Measurements from ENCODE around the gene MED12L.

Gene MED12L

DNA sequence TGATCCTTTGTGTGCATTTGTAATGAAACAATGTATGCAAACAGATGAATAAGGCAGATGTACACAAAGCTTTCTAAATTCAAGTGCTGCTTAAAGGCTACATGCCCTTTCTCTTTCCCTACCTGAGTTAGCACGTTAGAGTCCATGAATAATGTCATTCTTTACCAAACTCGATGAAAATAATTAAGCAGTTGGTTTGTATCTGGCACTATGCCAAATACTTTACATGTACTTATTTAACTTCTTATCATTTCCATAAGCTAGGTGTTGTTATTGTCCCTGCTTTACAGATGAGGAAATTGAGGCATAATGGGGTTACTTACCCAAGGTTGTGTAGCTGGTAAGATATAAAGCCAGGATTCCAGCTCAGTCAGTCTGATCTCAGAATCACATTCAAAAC lies 115.1 kb downstream of the MED12L start:
- TF ChIP-seq, protein P1, sequence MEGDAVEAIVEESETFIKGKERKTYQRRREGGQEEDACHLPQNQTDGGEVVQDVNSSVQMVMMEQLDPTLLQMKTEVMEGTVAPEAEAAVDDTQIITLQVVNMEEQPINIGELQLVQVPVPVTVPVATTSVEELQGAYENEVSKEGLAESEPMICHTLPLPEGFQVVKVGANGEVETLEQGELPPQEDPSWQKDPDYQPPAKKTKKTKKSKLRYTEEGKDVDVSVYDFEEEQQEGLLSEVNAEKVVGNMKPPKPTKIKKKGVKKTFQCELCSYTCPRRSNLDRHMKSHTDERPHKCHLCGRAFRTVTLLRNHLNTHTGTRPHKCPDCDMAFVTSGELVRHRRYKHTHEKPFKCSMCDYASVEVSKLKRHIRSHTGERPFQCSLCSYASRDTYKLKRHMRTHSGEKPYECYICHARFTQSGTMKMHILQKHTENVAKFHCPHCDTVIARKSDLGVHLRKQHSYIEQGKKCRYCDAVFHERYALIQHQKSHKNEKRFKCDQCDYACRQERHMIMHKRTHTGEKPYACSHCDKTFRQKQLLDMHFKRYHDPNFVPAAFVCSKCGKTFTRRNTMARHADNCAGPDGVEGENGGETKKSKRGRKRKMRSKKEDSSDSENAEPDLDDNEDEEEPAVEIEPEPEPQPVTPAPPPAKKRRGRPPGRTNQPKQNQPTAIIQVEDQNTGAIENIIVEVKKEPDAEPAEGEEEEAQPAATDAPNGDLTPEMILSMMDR (IDR thresholded peaks at IDR 0.05; ENCODE audit: extremely low read depth, insufficient read depth, missing control alignments): no peak
- in situ Hi-C loops (cut with MboI; ENCODE audit: low pct_unique_long_range_greater_than_20kb, low sequenced_read_pairs, unreplicated experiment): no loop called here
- DNase-seq (ENCODE audit: low spot score): no peak

DNA sequence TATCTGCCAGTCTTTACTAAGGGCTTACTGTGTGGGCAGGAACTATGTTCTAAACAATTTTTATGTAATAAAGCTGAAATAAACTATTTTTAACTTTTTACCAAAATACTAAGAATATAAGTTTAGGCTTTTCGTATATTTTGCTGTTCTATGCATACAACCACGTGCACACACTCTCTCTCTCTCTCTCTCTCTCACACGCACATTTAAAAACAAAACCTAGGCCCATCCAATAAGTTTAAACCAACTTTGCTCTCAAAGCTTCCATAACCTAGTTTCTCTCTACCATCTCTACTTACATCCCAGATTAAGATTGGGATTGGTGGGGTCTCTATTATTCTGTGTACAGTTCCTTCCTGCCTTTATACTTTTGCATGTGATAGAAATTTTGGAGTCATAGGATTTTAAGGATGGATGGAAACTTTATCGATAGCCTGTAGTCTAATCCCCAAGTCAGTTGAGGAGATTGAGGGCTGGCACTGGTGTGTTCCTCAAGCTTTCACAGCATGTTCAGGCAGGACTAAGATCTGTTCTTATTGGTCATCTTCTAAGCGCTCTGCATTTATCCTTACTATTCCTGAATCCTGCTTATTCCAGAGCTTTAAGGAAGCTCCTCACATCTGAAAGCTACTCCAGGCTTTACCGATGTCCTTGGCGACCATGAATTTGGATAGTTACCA lies 115.7 kb downstream of the MED12L start:
- DNase-seq (ENCODE audit: low spot score): no peak
- in situ Hi-C loops (cut with MboI; ENCODE audit: low pct_unique_long_range_greater_than_20kb, low sequenced_read_pairs, unreplicated experiment): no loop called here
- TF ChIP-seq, protein P1 (IDR thresholded peaks at IDR 0.05; ENCODE audit: extremely low read depth, insufficient read depth, missing control alignments): no peak

DNA sequence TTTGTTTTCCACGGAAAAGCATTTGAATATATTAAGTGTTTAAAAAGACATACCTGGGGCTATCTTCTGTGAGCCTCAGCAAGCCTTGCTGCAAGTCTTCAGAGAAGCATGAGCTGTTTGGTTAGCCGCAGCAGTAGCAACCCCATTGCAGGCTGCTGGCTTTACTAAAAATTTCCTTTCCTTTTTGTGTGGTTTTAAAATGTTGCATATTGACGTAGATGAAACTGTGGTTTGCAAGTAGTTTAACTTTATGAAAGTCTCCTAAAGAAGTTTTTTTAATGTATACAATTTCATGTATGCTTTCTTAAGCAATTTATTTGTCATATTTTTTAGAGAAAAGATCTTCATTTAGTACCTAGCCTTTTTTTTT lies 117.6 kb downstream of the MED12L start, which contains the start of gene GPR171:
TSS of gene GPR171 (minus strand) at position 166 of the 370 bp plus-strand sequence. CDS start 3,830 bp downstream, outside the sequence.
- TF ChIP-seq, protein P1 (IDR thresholded peaks at IDR 0.05; ENCODE audit: extremely low read depth, insufficient read depth, missing control alignments): no peak
- in situ Hi-C loops (cut with MboI; ENCODE audit: low pct_unique_long_range_greater_than_20kb, low sequenced_read_pairs, unreplicated experiment): no loop called here
- peak; percentile 23 for DNase-seq (ENCODE audit: low spot score)

DNA sequence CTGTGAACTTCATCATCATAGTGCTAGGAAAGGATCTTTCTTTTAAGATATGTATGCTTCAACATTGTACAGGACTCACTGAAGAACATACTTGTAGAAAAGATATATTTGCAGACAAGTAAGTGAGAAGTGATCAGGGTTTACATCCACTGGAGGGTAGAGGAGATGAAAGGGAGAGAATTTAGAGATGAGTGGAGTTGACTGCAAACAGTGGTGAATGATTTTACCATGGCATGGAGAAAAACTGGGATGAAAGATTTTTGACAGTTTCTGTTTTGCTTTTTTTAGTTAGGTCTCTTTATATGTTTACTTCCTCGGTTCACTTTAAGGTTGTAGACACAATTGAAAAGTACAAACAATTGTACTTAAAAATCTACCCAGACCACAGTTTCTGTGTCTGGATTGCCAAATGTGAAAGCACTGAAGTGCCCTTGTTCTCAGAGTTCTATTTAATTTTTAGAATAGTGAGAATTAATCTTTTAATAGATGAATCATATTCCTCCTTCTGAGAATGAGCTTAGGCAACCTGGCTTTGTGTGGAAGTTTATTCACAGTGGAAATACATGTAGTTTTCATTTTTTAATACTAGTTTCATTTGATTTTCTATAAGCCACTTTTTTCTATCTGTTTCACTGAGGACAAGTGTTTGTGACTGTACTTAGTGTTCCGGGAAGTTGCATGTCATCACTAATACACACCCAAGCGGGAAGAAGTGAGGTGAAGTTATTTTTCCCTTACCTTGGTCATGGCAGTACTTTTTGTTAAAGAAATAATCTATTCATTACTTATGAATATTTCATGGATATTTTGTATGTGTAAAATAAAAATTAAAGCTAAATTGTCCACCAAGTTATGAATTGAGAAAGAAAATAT lies 119.3 kb downstream of the MED12L start:
- in situ Hi-C loops (cut with MboI; ENCODE audit: low pct_unique_long_range_greater_than_20kb, low sequenced_read_pairs, unreplicated experiment): no loop called here
- no peak for DNase-seq (ENCODE audit: low spot score)
- TF ChIP-seq, protein P1 (IDR thresholded peaks at IDR 0.05; ENCODE audit: extremely low read depth, insufficient read depth, missing control alignments): no peak

DNA sequence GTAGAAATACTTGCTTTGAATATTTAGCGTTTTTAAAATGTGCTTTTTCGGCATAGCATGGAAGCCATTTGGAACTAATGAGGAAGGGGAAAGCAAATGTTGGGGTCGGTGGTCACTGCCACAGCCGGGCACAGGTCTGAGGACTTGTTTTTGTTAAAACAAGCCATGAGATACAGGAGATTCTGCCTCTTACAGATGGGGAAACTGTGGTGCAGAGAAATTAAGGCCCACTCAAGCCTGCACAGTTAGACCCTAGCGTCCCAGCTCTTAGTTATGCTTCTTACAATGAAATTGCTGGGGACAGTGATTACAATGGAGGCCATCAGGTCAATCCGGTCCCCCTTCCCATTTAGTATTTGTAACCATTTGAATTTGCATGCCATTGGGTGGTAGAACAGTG lies 120.0 kb downstream of the MED12L start:
- DNase-seq (ENCODE audit: low spot score): no peak
- TF ChIP-seq, protein P1 (IDR thresholded peaks at IDR 0.05; ENCODE audit: extremely low read depth, insufficient read depth, missing control alignments): no peak
- in situ Hi-C loops (cut with MboI; ENCODE audit: low pct_unique_long_range_greater_than_20kb, low sequenced_read_pairs, unreplicated experiment): no loop called here

DNA sequence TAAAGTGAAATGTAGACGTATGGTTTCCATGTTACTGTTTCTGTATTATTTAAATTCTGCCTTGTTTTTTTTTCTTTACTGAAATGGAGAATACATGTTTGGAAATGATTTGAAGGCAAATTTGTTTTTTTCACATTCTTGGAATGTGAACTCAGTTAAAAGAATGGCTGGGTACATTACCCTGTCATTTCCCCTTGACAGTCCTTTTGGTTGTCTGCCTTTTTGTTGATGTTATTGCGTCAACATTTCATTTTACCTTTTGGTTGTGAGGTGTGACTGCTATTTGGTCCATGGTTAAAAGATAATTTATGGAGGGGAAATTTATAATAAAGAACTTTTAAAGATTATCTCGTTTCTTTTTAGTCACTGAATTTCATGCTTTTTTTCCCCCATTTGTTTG lies 120.7 kb downstream of the MED12L start:
- TF ChIP-seq, protein P1 (IDR thresholded peaks at IDR 0.05; ENCODE audit: extremely low read depth, insufficient read depth, missing control alignments): no peak
- no peak for DNase-seq (ENCODE audit: low spot score)
- in situ Hi-C loops (cut with MboI; ENCODE audit: low pct_unique_long_range_greater_than_20kb, low sequenced_read_pairs, unreplicated experiment): no loop called here

Data from GM13977 (cell line).